AG04449 (cell line): ENCODE results near the gene STAT4.
"Not testable (repeated sequence)": the region's sequence is repeated elsewhere in the genome, so short reads cannot be mapped to it uniquely, and the experiment has no call there.

Experiments
- CTCF ChIA-PET: fragments of 350-600 bp; formaldehyde crosslinking; extraction: SDS; loops from one replicate; lab custom pipeline; 2021; ENCODE audit warnings: antibody characterized with exemption; lab: Yijun Ruan, JAX
- POLR2A ChIA-PET: fragments of 400-600, 350-600 bp; formaldehyde crosslinking; extraction: SDS; loops from one replicate; lab custom pipeline; 2020; ENCODE audit warnings: antibody characterized with exemption, inconsistent platforms; lab: Yijun Ruan, JAX
- DNase-seq: peaks from one replicate; pipeline ENCODE4 v3.0.0-alpha.2; 2010; ENCODE audit warnings: low read depth, low spot score
- H3K4me3 ChIP-seq: 2 replicates; pipeline ENCODE4 v1.5.1; 2011; ENCODE audit warnings: low read depth, mild to moderate bottlenecking, control low read depth, low read length
- CTCF ChIP-seq: IDR thresholded peaks from one replicate; pipeline ENCODE4 v1.5.1; 2011; ENCODE audit warnings: mild to moderate bottlenecking, moderate library complexity, low read length, control low read depth, inconsistent platforms; ENCODE audit not compliant: insufficient read depth; ENCODE audit errors: missing control alignments

STAT4 gene

DNA sequence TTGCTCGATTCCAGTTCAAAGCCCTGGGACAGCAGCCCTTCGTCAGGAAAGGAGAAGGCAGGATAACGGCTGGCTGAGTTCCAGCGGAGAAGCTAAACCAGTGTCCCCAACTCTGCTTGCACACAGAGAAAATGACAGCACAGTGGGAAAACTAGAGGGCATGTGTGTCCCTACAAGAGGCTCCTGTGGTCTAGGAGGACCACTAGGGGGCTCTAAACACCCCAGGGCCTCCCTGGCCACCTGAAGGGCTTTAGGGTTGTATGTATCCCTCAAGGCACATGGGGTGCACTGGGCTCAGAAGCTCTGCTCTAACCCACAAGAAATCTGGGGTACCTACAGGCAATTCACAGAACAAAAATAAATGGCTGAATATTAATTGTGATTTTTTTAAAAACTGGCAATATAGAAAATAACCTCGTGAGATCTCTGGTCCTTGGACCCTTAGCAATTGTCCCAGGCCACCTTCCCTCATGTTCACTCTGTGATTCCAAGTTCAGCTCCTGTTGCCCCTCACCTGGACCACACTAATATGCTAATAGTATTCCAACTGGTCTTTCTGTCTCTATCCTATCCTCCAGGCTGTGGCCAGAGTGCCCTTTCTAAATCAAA is 154.4 kb downstream of the STAT4 start:
- H3K4me3 ChIP-seq = no peak overlapping the region
- DNase-seq = no peak
- TF ChIP-seq CTCF = peak; percentile 70
- CTCF ChIA-PET = interaction anchor here (0.8 to 3.0 kb wide), 20 partner anchors 8 to 162 kb away, joined by 3 to 24 read pairs (median 4); partner anchors contain the start of genes STAT1 and STAT4
- POLR2A ChIA-PET = no interaction called here

DNA sequence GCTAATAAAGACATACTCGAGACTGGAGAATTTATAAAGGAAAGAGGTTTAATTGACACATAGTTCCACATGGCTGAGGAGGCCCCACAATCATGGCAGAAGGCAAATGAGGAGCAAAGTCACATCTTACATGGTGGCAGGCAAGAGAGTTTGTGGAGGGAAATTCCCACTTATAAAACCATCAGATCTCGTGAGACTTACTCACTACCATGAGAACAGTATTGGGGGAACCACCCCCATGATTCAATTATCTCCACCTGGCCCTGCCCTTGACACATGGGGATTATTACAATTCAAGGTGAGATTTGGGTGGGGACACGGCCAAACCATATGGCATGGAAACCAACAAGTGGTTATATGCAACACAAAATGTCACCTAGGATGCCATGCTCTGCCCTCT is 155.5 kb downstream of the STAT4 start:
- H3K4me3 ChIP-seq, POLR2A ChIA-PET, DNase-seq: not testable (repeated sequence)
- CTCF ChIA-PET = interaction anchor here (2.1 kb wide), 1 partner anchor 19 kb away, joined by 5 read pairs; the partner anchor contains the start of gene STAT1

- no peak for TF ChIP-seq CTCF
- ChIA-PET POLR2A (no interaction called here), CTCF (interaction anchor here (0.7 kb wide), 1 partner anchor 15 kb away, joined by 3 read pairs; no protein-coding TSS in a partner anchor)
- H3K4me3 ChIP-seq = no peak overlapping the region
- DNase-seq = no peak
Measured at GRCh38 chr2:190994148-190994547, 156.6 kb downstream of the STAT4 start.

DNA sequence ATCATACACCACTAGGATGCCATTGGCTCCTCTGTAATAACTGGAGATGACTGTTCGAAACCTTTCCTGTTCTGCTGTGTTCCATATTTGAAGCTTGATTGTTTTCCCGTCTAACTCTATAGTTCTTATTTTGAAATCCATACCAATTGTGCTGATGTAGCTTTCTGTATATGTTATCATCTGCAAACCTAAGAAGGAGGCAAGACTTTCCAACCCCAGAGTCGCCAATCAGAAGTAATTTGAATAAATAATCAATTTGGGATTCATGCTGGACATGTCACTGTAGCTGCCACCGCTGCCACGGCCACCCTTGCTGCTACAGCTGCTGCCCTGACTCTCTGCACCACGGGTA is 157.5 kb downstream of the STAT4 start:
- TF ChIP-seq CTCF = no peak
- POLR2A ChIA-PET = no interaction called here
- H3K4me3 ChIP-seq = no peak overlapping the region
- no peak for DNase-seq
- CTCF ChIA-PET = no interaction called here

DNA sequence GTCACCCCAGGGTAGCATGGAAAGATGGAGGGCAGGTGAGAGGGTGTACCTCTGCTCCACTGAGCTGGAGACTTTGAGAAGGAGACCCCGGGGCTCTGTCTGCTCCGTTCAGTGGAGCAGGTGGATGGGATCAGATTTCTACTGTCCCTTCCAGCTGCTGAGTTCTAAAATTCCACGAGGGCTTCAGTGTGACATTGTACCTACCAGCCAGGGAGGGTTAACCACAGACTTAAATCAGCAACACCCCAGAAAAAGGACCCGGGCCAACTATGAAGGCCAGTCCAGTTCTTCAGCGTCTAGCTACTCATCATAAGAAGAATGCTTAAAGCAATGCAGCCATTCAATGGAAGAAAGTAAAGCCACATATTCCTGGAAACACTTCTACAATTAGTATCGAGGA is 160.7 kb downstream of the STAT4 start:
- POLR2A ChIA-PET = no interaction called here
- no peak overlapping the region for H3K4me3 ChIP-seq
- CTCF ChIA-PET = interaction anchor here (0.9 to 1.6 kb wide), 4 partner anchors 14 to 166 kb away, joined by 3 to 5 read pairs (median 4); no protein-coding TSS in a partner anchor
- no peak for DNase-seq
- no peak for TF ChIP-seq CTCF

- no peak for DNase-seq
- no peak for TF ChIP-seq CTCF
- CTCF ChIA-PET = interaction anchor here (1.5 to 2.8 kb wide), 2 partner anchors 10 to 16 kb away, joined by 4 to 9 read pairs; no protein-coding TSS in a partner anchor
- H3K4me3 ChIP-seq = no peak overlapping the region
- POLR2A ChIA-PET = interaction anchor here (1.4 kb wide), 1 partner anchor 15 kb away, joined by 3 read pairs; no protein-coding TSS in a partner anchor
Measured at GRCh38 chr2:190988910-190989309, 161.9 kb downstream of the STAT4 start.
